Measurements from ENCODE around the gene PTPRG. TPM values are rescaled to one million over a fixed set of nuclear protein-coding genes. Genes with fewer than 3 reads are reported as not detected.

PTPRG gene
- total and polyA plus RNA-seq, 2 experiments from 2014 or later, result 24.4 to 131 TPM

- no peaks in the 10 kb centered on the region; the same call in 1 of the 2 replicates for H4K20me1 ChIP-seq (replicated peaks; ENCODE audit: insufficient read depth)
- ATAC-seq (no peak), DNase-seq (ENCODE audit: low spot score) (no peak)
- no peak overlapping the region for H3K4me3 ChIP-seq
- no peak overlapping the region for H3K4me2 ChIP-seq
- no peak overlapping the region for H3K4me3 Mint-ChIP-seq
- H3K4me1 Mint-ChIP-seq, result peaks cover 41% of the 10 kb centered on the region
- no peaks in the 10 kb centered on the region for H3K36me3 ChIP-seq (ENCODE audit: insufficient read depth)
- peaks cover 6% of the 10 kb centered on the region for H3K27me3 Mint-ChIP-seq (ENCODE audit: insufficient read depth, low read depth, poor library complexity)
- peak overlapping the region; percentile 68; the same call in 1 of the 2 replicates for H3K27ac Mint-ChIP-seq
- peaks cover 18% of the 10 kb centered on the region for H3K4me1 ChIP-seq (ENCODE audit: insufficient read depth)
- peaks cover 60% of the 10 kb centered on the region for H3K79me2 ChIP-seq (replicated peaks; ENCODE audit: insufficient read depth)
- H2AFZ ChIP-seq, result no peak overlapping the region
- H3F3A ChIP-seq (replicated peaks; ENCODE audit: low read depth), result no peaks in the 10 kb centered on the region
- H3K27ac ChIP-seq (ENCODE audit: low read depth), result 0 out of 2 replicates have a peak overlapping the region, but pooled peaks have one; percentile 26
- H3K36me3 Mint-ChIP-seq (ENCODE audit: low read depth), result no peaks in the 10 kb centered on the region
- TF ChIP-seq ZNF462 (CRISPR knock-in tag; IDR thresholded peaks at IDR 0.05) (no peak), REST (IDR thresholded peaks at IDR 0.05; ENCODE audit: unreplicated experiment) (no peak), EZH2 (IDR thresholded peaks at IDR 0.05; ENCODE audit: low read depth, unreplicated experiment) (no peak), ETS1 (IDR thresholded peaks at IDR 0.05) (no peak), ZNF114 (CRISPR knock-in tag; IDR thresholded peaks at IDR 0.05) (no peak)
- H3K9me2 ChIP-seq (ENCODE audit: insufficient read depth), result no peaks in the 10 kb centered on the region
- no peaks in the 10 kb centered on the region for H3K9me3 Mint-ChIP-seq
- H3K27me3 ChIP-seq (ENCODE audit: insufficient read depth), result no peaks in the 10 kb centered on the region
Observed at GRCh38 chr3:61978460-61979419, 417.4 kb downstream of the PTPRG start.

All from GM23338 (cell line).